Heart left ventricle (tissue), 16 donors: Measurements from ENCODE around the gene GPC2. TPM values are rescaled to one million over a fixed set of nuclear protein-coding genes. Genes with fewer than 3 reads are reported as not detected.

Experiments
- ATAC-seq, 4 donors: fragments of 200-7000 bp; cut with Tn5 transposase; one replicate each; pipeline ENCODE4 v1.9.1; 2020 to 2022; ENCODE audit warnings: moderate library complexity in 4 of 4, mild to moderate bottlenecking in 3 of 4, moderate number of reproducible peaks in 1 of 4
- DNase-seq, 5 donors: peaks; one replicate each; pipeline ENCODE4 v3.0.0-alpha.2; 2020
- H3K27ac ChIP-seq, 12 donors: fragments of 200-600 bp; sonication (generic) in 4 of 12; one replicate each; pipeline versions ENCODE4 v1.5.0 to v1.8.0; 2016 to 2022; ENCODE audit warnings: mild to moderate bottlenecking in 2 of 12
- H3K27me3 ChIP-seq, 9 donors: fragments of 200-600 bp; sonication (generic) in 2 of 9; one replicate each; pipeline versions ENCODE4 v1.5.1 to v1.8.0; 2016 to 2022; ENCODE audit warnings: mild to moderate bottlenecking in 3 of 9
- H3K36me3 ChIP-seq, 9 donors: fragments of 200-600 bp; sonication (generic) in 2 of 9; one replicate each; pipeline versions ENCODE4 v1.5.0 to v1.8.0; 2018 to 2022; ENCODE audit warnings: mild to moderate bottlenecking in 2 of 9
- H3K4me1 ChIP-seq, 12 donors: fragments of 200-600 bp; sonication (generic) in 4 of 12; one replicate each; pipeline versions ENCODE4 v1.5.0 to v1.8.0; 2016 to 2022; ENCODE audit warnings: mild to moderate bottlenecking in 3 of 12
- H3K4me3 ChIP-seq, 12 donors: fragments of 200-600 bp; sonication (generic) in 4 of 12; one replicate each; pipeline versions ENCODE4 v1.5.0 to v1.8.0; 2017 to 2022; ENCODE audit warnings: mild to moderate bottlenecking in 9 of 12, moderate library complexity in 4 of 12
- H3K9me3 ChIP-seq, 12 donors: fragments of 200-600 bp; sonication (generic) in 4 of 12; one replicate each; pipeline versions ENCODE4 v1.5.0 to v1.8.0; 2016 to 2022; ENCODE audit warnings: mild to moderate bottlenecking in 1 of 12
- CTCF ChIP-seq, 12 donors: fragments of 200-600 bp; sonication (generic) in 4 of 12; IDR thresholded peaks; one replicate each; pipeline versions ENCODE4 v1.5.0 to v1.8.0; 2018 to 2022; ENCODE audit warnings: antibody characterized with exemption in 12 of 12, mild to moderate bottlenecking in 5 of 12
- POLR2A ChIP-seq, 2 donors: fragments of 450-650 bp; IDR thresholded peaks; one replicate each; pipeline ENCODE4 v1.6.1; 2017; ENCODE audit warnings: antibody characterized with exemption in 2 of 2, mild to moderate bottlenecking in 2 of 2, moderate library complexity in 2 of 2
- WGBS, 4 donors: extraction: QIAGEN DNeasy Blood & Tissue Kit in 2 of 4; methylation state at CpG; one replicate each; pipeline versions ENCODE4 v1.1.5 to v1.1.7; 2013 to 2018; 5-methylcytosine and 5-hydroxymethylcytosine counted together
- intact Hi-C, 10 donors: fragments of 100-400 bp; cut with DNase I; formaldehyde crosslinking; loops; one replicate each; pipeline versions ENCODE4 v1.11.1 to v1.14.2; 2022
- polyA plus RNA-seq, 2 donors: library from polyadenylated mRNA; stranded (reverse); fragments of 200-250 nt; gene quantifications; one replicate each; pipeline ENCODE4 v1.2.3, GENCODE V29; 2013
- total RNA-seq, 9 donors: library from RNA; depleted of rRNA in 2 of 9; stranded (reverse); fragments of >200 nt in 2 of 9; fragmentation: NEBNext Ultra II Directional in 3 of 9; extraction: Animal tissue kit (Norgen Biotek cat#: 25700) in 3 of 9; gene quantifications; one replicate each; pipeline versions ENCODE4 v1.1.0 to v1.2.4, GENCODE V29; 2016 to 2023
- donor health status: ischemic (EF 13 %, LVEDD 7.1; RV severe dilation, severe dysfunction).
- donor health status: healthy with polysubstance abuse.
- donor health status: DM: no; HTN: yes; CAD: no.
- donor health status: DM: no; HTN: no; CAD: no.
- donor health status: ischemic (EF 25% LVEDD 6.9; RV normal size, moderate dysfunction).
- donor health status: ischemic (EF 25% LVEDD 5.7; RV mildly dilated, moderate dysfunction).
- donor health status: healthy.
- donor health status: DM: yes; HTN: yes; CAD: no.
- donor health status: ischemic (EF 35%, LVEDD 5.7; RV mildly dilated, moderate dysfunction).
- donor health status: nonischemic (EF 11% LVEDD 7.7; RV severe dilation, severe dysfunction).
- donor health status: DM: yes; HTN: yes; CAD: no.
- donor health status: PGD.
- donor health status: ischemic (EF 29% LVEDD 5.4; RV normal size, mild dysfunction).
- donor health status: nonischemic (EF 23%, LVEDD 6.1; RV moderate dilation, normal function).

GPC2 gene
- total and polyA plus RNA-seq, 11 donors: 0.27 to 1.1 (median 0.50) TPM; not detected in 2

- 46 to 78% (median 64%) methylated on average over 2 to 5 of the region's 5 CpGs for WGBS, 4 donors
- DNase-seq (no peak), ATAC-seq (no peak)
- Histone ChIP-seq H3K27ac (peak overlapping the region in 8 of 12 donors; percentile 1 to 94 (median 81)), H3K9me3 (no peaks in the 10 kb centered on the region), H3K27me3 (no peaks in the 10 kb centered on the region), H3K4me3 (peak overlapping the region in 5 of 12 donors; percentile 78 to 93 (median 92)), H3K36me3 (peaks cover 0 to 47% (median 38%) of the 10 kb centered on the region in 9 donors), H3K4me1 (peaks cover 0 to 52% (median 15%) of the 10 kb centered on the region in 12 donors)
- TF ChIP-seq CTCF (IDR thresholded peaks at IDR 0.05): no peak
- TF ChIP-seq POLR2A (IDR thresholded peaks at IDR 0.05): no peak
- intact Hi-C loops: no loop called here
Observed at GRCh38 chr7:100157069-100157333, 20.2 kb downstream of the GPC2 start.

DNA sequence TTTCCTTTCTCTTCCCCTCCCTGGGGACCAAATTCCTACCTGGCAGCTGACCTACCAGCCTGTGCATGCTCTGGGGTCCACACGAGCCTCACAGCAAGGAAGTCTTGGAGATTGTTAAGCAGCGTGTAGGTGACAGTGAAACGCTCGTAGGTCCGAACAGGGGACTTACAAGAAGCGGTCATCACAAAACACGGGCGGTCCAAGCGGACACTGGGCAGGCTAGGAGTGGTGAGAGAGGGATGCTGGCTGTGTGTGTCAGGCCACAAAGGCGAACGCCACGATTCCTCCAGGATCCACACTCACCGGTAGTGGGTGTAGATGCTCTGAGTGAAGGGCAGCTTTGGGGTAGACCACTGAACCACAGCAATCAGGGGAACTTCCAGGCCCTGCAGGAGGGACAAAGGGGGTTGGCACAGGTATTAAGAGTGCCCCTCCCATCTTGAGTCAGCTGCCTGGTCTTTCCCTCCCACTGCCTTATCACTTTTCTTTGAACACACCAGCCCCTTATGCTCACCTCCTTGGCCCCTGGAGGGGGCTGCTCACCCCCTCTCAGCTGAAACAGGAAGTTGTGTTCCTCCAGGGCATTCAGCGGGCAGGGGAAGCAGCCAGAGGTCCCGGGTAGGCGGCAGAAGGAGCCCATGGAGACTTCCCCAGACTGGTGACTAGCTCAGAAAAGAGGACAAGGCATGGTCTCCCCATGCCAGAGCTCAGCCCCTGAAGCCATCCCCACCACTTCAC is 20.7 kb downstream of the GPC2 start:
- H3K36me3 ChIP-seq: peaks cover 0 to 52% (median 38%) of the 10 kb centered on the region in 9 donors
- intact Hi-C loops: no loop called here
- H3K9me3 ChIP-seq: no peaks in the 10 kb centered on the region

GRCh38 chr7:100155553-100156317 is 21.4 kb downstream of the GPC2 start:
- intact Hi-C loops: no loop called here
- no peaks in the 10 kb centered on the region for H3K27me3 ChIP-seq
- H3K27ac ChIP-seq: no peak overlapping the region
- H3K4me3 ChIP-seq: no peak overlapping the region
- peaks cover 0 to 64% (median 15%) of the 10 kb centered on the region in 12 donors for H3K4me1 ChIP-seq
- 74 to 84% (median 81%) methylated on average over 18 to 20 of the region's 20 CpGs for WGBS, 4 donors
- H3K36me3 ChIP-seq: peaks cover 0 to 57% (median 38%) of the 10 kb centered on the region in 9 donors
- no peak for DNase-seq
- no peak for ATAC-seq
- no peaks in the 10 kb centered on the region for H3K9me3 ChIP-seq
- TF ChIP-seq POLR2A (IDR thresholded peaks at IDR 0.05) (no peak), CTCF (IDR thresholded peaks at IDR 0.05) (no peak)

More for the DNA sequence above, 20.7 kb downstream of the GPC2 start:
- H3K4me3 ChIP-seq: peak overlapping the region in 2 of 12 donors; percentile 91 to 93
- peak overlapping the region in 5 of 12 donors; percentile 1 to 94 (median 80) for H3K27ac ChIP-seq
- 82 to 85% (median 83%) methylated on average over 16 of the region's 16 CpGs for whole genome bisulfite sequencing, 4 donors
- no peak for ATAC-seq
- no peak for TF ChIP-seq CTCF (IDR thresholded peaks at IDR 0.05)
- no peak for TF ChIP-seq POLR2A (IDR thresholded peaks at IDR 0.05)
- DNase-seq: no peak
- H3K27me3 ChIP-seq: no peaks in the 10 kb centered on the region
- H3K4me1 ChIP-seq: peaks cover 0 to 57% (median 15%) of the 10 kb centered on the region in 12 donors
